A673 (cell line): ENCODE results near the gene ILF3.

Experiments used
- EZH2 ChIP-seq: fragments of 200-600 bp; sonication (generic); IDR thresholded peaks from 2 replicates; pipeline ENCODE4 v1.6.1; 2017; ENCODE audit warnings: borderline replicate concordance, low read depth, mild to moderate bottlenecking, mixed read lengths, antibody characterized with exemption, low read length; ENCODE audit not compliant: poor library complexity, severe bottlenecking
- TF ChIP-seq, protein P1 (sequence below): fragments of 300-800, 200-600 bp; sonication (generic); conservative IDR thresholded peaks from 2 replicates; pipeline ENCODE4 v1.5.1; 2017; ENCODE audit warnings: low read depth, mild to moderate bottlenecking, antibody characterized with exemption, low read length, moderate library complexity, mixed read lengths

DNA sequence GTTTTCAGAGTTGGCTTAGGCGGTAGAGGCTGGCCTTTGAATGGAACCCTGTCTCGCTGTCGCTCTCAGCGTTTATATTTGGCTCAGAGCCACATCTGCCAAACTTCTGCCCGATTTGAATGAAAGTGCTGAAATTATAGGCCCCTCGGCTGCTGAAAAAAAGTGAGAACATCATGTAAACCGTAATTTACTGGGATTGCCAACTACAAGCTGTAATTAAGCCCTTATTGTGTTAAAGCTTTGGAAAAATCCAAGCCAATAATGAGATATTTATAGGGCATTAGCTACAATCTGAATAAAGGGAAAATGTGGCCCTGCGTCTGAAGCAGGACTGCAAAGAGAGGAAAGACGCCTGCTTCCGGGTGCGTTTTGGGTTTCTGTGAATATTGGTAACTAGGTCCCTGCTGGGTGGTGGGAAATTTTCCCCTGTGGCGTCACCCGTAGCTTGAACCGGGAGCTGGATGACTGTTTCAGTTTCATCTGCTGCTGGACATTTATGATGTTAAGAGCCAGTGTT lies 73.6 kb downstream of the ILF3 start:
- TF ChIP-seq, protein P1, sequence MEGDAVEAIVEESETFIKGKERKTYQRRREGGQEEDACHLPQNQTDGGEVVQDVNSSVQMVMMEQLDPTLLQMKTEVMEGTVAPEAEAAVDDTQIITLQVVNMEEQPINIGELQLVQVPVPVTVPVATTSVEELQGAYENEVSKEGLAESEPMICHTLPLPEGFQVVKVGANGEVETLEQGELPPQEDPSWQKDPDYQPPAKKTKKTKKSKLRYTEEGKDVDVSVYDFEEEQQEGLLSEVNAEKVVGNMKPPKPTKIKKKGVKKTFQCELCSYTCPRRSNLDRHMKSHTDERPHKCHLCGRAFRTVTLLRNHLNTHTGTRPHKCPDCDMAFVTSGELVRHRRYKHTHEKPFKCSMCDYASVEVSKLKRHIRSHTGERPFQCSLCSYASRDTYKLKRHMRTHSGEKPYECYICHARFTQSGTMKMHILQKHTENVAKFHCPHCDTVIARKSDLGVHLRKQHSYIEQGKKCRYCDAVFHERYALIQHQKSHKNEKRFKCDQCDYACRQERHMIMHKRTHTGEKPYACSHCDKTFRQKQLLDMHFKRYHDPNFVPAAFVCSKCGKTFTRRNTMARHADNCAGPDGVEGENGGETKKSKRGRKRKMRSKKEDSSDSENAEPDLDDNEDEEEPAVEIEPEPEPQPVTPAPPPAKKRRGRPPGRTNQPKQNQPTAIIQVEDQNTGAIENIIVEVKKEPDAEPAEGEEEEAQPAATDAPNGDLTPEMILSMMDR, result no peak
- no peak for TF ChIP-seq EZH2
